HG03457 (cell line): Measurements from ENCODE around the gene HRH1.
"Not testable (repeated sequence)": the region's sequence is repeated elsewhere in the genome, so short reads cannot be mapped to it uniquely, and the experiment has no call there.

Experiments used
- ATAC-seq: cut with Tn5 transposase; IDR thresholded peaks from one replicate; pipeline ENCODE4 v1.9.1; 2021; ENCODE audit warnings: moderate number of reproducible peaks; ENCODE audit not compliant: unreplicated experiment

Gene HRH1

DNA sequence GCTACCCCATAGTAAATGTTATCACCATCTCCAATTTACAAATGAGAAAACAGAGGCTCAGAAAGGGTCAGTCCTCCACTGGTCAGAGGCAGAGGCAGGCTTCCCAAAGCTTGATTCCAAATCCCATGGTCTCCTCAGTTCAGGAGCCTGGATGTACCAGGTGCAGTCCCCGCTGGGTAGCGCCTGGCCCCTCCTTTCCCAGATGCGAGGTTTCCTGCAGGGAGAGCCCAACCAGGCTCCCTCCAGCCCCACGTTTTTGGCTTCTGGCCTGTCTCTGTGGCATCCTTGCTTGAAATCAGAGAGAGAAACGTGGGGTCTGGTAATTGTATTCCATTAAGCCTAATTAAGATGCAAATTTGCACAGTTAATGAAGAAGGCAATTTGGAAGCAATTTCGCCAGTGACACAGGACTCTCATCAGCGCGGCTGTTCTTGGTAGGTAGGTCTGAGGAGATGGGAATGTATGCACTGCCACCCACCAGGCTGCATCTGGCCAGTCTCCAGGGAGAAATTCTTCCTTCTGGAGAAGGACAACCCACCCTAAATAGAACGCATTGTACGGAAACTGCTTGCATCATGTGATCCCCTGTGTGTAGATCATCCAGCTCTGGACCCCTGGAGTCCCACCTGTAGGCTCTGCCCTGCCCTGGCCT lies 50.5 kb downstream of the HRH1 start:
- ATAC-seq: no peak

DNA sequence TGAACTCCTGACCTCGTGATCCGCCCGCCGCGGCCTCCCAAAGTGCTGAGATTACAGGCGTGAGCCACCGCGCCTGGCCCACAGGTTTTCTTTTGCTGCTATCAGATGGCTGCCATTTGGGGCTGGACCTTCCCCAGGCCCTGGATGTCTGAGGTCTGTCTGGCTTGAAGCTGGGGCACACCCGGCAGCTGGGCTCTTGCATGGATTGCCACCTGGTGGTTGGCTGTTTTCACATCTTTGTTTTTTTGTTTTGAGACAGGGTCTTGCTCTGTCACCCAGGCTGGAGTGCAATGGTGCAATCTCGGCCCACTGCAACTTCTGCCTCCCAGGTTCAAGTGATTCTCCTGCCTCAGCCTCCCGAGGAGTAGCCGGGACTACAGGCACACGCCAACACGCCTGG lies 51.6 kb downstream of the HRH1 start:
- ATAC-seq: not testable (repeated sequence)

DNA sequence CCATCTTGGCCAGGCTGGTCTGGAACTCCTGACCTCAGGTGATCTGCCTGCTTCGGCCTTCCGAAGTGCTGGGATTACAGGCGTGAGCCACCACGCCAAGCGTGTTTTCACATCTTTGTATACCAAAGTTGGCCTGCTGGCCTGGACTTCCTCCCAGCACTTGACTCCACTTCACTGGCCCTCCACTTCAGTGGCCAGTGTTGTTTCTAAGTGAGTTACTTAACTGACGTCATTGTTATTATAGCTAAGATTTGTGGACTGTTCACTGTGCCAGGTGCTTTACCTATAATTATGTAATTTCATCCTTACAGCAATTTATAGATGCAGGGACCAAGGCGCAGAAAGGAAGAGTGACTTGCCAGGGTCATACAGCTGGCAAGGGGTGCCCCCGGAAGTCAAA lies 52.0 kb downstream of the HRH1 start:
- ATAC-seq: no peak

DNA sequence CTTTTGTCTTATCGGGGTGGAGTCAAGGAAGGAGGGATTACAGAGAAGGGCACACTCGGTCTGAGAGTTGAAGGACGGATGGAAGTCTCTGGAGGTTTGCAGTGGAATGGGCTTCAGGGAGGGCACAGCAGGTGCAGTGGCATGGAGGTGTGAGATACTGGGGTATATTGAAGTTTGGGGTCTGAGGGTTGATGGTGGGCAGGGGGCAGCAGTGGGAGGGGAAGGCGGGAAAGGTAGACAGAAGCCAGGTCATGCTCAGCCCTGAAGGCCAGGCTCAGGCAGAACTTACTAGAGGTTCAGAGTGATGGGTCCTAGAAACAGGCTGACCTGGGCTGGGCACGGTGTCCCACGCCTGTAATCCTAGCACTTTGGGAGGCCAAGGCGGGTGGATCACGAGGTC lies 52.7 kb downstream of the HRH1 start:
- no peak for ATAC-seq

DNA sequence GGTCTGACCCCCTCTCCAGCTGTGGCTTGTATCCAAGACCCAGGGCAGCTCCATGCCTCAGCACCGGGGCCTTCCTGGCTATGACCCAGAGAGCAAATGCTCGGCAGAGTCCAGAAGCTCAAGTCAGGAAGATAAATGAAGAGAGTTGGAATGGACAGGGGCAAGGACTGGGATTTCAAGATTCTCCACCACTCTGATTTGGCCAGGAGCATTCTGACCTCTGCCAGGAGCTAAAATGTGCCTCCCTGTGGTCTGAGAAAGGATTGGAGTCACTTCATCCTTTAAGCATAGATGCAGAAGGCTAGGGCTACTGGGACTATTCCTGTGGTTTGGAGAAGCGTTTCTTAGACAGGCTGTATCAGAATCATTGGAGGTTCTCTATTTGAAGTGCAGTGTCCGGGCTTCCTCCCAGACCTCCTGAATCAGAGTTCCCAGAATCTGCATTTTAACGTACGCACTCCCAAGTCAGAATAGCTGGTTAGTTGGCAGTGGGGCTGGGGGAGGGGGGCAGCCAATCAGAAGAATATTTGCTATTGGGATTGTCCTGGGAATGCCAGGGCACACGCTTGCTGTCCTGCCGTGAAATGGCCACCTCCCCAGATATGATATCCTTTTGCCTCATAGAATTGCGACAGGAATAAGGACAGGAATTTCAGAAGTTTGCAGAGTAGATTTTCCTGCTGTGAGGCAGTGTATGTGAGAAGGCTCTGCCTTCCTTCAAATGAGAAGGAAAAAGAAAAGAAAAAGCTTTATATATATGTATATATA lies 57.4 kb downstream of the HRH1 start:
- ATAC-seq: no peak

DNA sequence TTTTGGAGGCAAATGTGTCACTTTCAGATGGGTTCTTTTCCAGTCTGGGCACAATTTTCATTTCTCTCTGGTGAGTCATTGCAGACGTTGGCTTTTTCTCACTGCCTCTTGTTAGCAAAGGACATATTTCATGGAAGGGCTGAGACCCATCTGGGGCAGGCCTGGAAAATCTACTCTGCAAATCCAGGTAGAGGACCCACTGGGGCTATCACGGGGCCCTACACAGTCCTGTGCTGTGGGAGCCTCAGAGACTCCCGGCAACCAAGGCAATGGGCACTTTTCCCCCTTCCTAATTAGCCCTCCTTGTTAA lies 58.0 kb downstream of the HRH1 start:
- no peak for ATAC-seq

DNA sequence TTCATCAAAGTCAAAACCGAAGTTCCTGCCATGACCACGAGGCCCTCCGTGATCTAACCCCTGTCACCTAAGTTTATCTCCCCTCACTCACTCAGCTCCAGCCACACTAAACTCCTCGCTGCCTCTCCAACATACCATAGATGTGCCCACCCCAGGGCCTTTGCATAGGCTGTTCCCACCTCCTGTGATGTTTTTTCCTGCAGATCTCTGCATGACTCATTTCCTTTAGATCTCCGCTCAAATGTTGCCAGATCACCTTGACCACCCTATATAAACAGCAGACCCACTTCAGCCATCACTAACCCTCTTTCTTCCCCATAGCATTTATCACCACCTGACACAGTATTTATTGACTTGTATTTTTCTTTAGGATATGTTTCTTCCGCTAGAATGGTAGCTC lies 58.5 kb downstream of the HRH1 start:
- no peak for ATAC-seq

DNA sequence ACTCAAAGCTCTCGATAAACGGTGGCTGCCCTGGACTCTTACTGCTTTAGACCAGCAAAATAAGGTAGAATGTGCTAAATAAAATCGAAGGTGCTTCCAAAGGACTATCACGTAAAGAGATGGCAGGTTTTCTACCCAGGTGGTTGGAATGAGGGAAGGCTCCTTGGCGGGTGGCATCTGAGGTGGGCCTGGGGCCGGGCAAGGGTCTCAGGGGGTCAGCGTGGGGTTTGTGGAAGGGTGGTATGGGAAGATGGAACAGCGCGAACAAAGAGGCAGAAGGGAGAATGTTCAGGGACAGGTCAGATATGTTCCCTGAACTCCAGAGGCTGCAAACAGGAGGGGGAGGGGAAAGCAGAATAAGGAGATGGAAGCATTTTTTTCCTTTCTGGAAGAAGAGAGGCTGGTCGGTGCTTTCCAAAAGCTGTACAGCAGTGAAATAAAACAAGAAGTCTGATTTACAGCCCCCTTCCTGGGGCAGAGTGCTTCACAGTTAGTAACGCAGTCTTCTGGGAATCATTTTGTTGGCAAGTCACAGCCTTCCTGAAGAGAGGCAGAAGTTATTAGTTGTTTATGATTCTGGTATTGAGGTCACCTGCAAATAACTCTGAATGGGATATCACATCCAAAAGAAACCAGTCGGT lies 59.6 kb downstream of the HRH1 start:
- no peak for ATAC-seq

DNA sequence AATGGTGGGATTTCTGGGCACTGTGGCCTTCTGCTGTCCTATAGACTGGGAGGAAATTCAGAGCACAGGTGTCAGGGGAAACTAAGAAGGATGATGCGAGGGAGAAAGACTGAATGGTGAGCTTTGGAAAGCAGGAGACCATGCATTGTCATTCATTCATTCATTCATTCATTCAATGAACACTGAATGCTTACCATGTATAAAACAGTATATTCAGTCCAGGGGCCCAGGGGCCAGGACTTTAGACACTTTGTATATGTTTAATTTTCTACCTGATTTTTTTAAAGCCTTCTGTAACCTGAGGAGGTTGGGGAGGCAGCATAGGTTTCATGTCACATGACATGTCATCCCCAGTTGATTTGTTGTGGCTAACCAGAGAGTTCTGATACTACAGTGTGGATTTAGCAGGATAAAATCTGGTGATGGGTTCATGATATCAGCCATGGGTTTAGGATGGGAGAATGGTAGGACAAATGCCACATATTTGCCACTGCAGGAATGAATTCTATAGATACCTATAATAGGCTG lies 60.2 kb downstream of the HRH1 start:
- no peak for ATAC-seq

DNA sequence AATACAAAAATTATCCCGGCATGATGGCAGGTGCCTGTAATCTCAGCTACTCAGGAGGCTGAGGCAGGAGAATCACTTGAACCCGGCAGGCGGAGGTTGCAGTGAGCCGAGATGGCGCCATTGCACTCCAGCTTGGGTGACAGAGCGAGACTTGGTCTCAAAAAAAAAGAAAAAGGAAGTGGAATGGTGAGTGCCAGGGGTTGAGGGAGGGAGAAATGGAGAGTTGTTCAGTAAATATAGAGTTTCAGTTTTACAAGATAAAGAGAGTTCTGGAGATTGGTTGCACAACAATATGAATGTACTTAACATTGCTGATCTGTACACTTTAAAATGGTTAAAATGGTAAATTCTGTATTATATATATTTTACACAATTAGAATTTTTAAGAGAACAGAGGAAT lies 63.1 kb downstream of the HRH1 start:
- ATAC-seq: not testable (repeated sequence)

DNA sequence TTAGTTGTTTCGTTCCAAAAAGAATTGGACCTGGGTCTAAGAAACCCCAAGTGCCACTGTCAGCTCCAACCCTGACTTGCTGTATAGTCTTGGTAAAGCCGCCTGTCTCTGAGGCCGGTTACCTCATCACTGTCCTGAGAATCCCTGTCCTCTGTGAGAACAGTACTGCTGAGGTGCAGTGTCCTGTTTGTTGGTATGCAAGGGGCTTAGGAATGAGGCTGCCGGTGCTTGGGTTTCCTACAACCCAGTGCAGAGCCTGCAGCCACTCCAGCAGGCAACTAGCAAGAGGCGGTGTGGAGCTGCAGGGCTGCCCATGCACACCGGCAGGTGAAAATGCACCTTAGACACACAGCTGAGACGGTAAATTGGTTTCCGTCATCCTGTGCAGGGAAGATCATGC lies 65.9 kb downstream of the HRH1 start:
- no peak for ATAC-seq

DNA sequence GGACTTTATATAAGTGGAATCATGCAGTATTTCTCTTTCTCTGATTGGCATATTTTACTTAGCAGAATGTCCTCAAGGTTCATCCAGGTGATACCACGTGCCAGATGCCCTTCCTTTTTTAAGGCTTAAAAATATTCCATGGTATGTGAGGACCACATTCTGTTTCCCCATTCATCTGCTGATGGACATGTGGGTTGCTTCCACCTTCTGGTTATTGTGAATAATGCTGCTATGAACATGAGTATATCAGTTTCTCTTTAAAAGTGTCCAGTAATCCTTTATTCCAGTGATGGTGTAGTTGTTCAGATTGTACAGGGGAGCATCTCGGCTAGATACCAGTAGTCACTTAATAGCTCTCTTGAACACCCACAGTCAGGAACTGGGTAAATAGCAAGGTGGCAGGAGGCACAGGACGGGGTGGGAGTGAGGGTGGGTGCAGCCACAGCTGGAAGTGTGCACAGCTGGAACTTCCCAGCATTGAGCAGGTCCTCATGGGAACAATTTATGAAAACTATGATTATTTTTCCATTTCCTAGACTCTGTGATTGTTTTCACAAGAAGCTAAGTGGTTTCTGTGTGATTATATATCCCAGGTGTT lies 67.6 kb downstream of the HRH1 start:
- ATAC-seq: no peak

DNA sequence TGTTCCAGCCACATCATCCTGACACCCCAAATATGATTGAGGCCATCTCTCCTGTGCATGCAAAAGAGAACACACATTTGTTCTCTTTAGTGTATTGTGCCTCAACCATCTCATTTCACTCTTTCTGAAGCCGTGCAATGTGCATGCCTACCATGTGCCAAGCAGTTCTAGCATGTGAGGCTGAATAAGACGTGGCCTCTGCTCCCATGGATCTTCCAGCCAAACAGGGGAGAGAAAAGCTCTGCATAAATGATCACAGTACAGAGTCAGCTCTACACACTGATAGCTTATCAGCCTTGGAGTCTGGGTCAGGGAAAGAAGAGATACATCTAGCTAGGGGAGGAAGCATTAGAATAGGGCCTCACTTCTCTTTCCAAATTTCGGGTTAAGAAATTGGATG lies 69.7 kb downstream of the HRH1 start:
- ATAC-seq: no peak

DNA sequence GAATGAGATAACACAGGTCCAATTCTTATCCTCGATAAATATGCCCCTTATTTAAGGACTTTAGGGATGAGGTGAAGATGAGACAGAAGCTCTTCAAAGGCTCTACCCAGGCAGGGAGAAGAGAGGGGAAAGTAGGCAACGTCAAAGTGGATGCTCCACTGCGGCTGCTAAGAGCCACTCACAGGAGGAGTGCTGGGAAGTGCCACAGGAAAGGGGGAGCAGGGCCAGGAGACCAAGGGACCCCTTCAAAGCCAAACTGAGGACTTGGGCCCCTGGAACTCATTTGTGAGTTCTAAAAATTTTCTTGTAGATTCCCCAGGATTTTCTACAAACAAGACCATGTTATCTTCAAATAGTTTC lies 70.6 kb downstream of the HRH1 start:
- ATAC-seq: no peak

DNA sequence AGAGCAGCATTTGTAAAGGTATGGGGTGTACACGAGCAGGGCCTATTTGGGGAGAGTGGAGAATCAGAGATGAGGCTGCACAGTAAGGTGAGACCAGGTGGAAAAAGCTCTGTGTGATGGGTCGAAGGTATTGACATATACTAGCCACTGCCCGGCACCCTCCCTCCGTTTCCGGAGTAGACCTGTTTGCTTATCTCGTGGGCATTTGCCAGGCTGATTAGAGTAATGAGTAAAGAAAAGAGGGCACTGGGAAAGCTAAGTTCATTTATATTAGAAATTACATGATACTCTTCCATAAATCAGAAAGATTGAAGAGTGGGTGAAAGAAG lies 71.7 kb downstream of the HRH1 start:
- ATAC-seq: no peak

DNA sequence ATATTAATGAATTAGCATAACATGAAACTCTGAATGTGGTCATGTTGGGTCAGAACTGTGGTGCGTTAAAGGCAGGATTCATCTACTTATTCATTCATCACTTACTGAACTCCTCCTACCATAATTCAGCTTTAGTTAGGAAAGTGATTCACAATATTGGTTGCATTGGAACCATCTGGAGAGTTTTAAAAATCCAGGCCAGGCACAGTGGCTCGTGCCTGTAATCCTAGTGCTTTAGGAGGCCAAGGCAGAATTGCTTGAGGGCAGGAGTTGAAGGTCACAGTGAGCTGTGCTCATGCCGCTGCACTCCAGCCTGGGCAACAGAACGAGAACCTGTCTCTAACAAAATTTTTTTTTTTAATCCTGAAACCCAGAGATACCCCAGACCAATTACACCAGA lies 73.7 kb downstream of the HRH1 start:
- no peak for ATAC-seq

DNA sequence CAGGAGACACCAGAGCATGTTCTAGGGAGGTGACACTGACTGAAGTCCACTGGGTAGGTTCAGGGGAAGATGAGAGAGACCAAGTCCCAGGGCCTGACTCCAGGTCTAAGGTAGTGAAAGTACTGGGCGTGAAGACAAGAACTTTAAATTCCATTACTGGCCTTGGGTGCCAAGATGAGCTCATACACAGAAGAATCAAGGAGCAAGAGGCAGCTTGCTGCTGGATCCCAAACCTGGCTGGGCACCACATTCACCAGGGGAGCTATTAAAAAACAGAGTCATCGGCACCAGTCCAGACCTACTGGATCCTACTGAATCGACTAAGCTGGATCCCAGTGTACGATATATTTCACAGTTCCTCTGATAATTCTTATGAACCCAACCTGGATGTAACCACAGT lies 75.8 kb downstream of the HRH1 start:
- ATAC-seq: no peak

DNA sequence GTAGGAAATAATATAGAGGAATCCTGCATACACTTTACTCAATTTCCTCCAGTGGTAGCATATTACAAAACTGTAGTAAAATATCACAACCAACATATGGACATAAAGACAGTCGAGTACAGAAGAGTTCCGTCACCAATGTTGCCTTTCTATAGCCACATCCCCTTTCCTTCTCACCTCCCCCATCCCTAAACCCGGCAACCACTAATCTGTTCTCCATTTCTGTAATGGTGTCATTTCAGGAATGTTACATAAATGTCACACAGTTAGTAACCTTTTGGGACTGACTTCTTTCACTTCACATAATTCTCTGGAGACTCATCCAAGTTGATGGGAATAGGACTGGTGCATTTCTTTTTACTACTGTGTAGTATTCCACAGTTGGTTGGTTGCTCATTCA lies 76.5 kb downstream of the HRH1 start:
- no peak for ATAC-seq

DNA sequence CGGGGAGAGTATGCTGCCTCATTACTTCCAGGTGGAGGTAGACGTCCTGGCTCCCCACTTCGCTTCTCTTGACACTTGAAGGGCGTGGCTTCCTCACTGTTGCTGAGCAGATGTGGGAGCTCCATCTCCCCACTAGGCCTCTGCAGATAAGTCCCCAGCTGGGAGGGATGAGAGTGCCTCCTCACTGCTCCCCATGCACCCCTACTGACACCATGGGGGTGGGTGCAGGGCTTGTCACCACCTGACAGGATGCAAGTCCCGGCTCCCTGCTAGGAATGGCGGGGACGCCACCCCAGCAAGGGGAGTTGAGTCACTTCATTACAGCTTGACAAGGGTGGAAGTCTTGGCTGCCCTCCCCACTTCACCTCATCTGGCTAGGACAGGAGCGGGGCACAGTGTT lies 81.1 kb downstream of the HRH1 start:
- no peak for ATAC-seq

DNA sequence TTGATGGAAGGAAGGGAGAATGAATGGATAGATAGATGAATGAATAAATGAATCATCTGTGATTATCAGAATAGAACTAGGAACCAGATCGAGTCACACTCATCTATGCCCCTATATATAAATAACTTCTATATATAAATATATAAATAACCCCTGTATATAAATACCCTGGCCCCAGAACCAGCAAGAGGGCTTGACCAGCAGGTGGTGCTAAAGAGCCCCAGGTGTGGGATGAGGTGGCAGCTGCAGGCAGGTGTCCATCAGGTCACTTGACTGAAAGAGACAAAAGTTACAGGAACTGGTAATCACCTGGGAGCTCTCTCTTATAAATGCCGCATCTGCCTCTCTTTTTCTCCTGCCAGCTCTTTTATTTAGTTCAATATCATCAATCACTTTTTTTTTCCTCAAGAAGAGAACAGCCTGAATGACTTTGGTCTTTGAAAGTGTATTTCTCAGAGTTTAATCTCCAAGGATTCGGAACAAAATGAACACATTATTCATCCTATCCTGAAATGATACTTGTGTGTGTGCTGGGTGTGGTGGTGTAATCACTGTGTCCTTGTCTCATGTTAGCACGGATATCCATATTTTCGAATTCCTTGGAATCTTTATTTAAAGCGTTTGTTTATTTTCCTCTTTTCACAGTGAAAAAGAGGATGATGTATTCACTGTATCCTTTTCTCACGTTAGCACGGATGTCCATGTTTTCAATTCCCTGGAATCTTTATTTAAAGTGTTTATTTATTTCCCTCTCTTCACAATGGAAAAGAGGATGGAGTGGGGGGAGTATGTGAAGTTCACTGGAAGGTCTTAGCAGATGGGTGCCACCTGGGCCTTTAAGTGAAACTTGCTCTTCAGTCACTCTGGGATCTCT lies 82.5 kb downstream of the HRH1 start:
- no peak for ATAC-seq

DNA sequence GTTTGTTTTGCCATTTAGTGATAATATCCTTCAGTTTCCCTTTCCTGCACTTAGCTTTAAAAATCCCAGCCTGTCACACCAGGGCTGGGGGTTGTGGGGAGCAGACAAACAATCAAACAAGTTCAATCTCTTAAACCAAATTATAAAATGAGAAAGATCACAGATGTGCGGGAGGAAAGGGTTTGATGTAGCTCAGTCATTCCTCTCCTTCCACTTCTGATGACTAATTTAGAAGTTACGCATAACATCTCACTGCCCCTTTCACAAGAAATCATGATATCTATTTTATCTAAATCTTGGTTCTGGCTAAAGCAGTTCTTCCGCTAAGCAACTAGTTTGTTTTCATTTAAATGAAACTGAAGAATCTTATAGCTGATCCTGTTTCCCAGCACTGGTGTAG lies 83.8 kb downstream of the HRH1 start:
- ATAC-seq: no peak
